GM21576 (cell line): ENCODE measurements around the gene CCDC82.

Experiments used
- ATAC-seq: cut with Tn5 transposase; IDR thresholded peaks from one replicate; pipeline ENCODE4 v1.9.1; 2021; ENCODE audit warnings: mild to moderate bottlenecking, moderate library complexity; ENCODE audit not compliant: unreplicated experiment

The CCDC82 gene

GRCh38 chr11:96309016-96309642 is 80.6 kb downstream of the CCDC82 start:
- no peak for ATAC-seq

DNA sequence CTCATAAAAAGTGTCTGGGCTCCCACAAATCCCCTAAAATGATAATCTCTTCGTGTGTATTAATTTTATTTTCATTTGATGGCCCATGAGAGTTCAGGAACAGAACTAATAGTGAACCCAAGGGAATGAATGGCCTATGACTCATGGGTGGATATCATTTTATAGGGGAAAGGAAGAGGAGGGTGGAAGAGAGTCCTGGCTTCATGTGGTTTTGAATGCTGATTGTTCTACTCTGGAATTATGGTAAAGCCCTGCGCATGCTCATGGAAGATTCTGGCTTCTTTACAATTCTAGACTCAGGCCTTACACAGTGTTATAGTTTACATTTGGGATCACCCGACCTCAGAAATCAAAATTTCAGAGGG is 82.0 kb downstream of the CCDC82 start:
- ATAC-seq, result no peak

DNA sequence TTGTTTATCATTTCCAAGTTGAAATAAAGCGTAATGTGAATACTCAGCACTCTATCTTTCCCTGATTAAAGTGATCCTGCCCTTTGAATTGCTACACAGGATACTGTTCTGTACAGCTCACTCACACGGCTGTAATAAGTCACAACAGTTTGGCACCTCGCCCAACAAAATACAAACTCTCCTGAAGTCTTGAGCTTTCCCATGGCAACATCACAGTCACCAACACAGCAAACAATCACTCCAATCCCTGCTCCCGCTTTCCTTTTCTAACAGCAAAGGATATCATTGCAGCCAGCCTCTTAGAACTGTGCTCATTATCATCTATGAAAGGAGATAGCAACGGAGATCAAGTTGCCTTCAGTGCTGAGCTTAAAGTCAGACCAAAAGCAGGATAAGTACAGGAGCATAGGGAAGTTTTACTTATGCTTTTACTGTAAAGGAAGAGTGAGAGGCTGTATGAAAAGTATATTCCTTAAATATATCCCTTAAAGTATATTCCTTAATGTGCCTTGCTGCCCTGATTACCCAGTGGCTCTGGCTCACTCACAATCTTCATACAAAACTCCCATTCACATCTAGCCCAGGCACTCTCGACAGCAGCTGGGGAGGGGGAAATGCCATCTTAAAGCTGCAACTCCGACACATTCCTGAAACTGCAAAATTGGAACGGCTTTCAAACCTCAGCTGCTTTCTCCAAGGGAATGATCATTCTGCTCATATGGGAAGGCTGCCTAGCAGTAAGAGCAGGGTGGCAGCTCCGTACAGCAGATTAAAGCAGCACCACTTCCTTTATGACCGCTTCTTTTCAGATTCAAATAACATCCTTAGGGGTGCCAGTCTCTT is 82.6 kb downstream of the CCDC82 start:
- no peak for ATAC-seq

GRCh38 chr11:96306600-96306932 is 83.1 kb downstream of the CCDC82 start:
- ATAC-seq, result no peak

- no peak for ATAC-seq
Measured at GRCh38 chr11:96306071-96306470, 83.6 kb downstream of the CCDC82 start.

- no peak for ATAC-seq
Measured at GRCh38 chr11:96303980-96304379, 85.7 kb downstream of the CCDC82 start.

- ATAC-seq, result no peak
Measured at GRCh38 chr11:96303064-96303463, 86.6 kb downstream of the CCDC82 start.
